Activated CD4-positive, alpha-beta T cell treated with anti-CD3 and anti-CD28 coated beads, Interleukin-2, amount 10 ng/mL, durations not matched to agents 7 days and 5 days (primary cell): ENCODE data around the gene SDE2. TPM values are rescaled to one million over a fixed set of nuclear protein-coding genes. Genes with fewer than 3 reads are reported as not detected.
"Not testable (repeated sequence)": the region's sequence is repeated elsewhere in the genome, so short reads cannot be mapped to it uniquely, and the experiment has no call there.

Experiments
- CTCF ChIA-PET: fragments of 350-600 bp; sonication (Branson Sonifier 250); formaldehyde crosslinking; loops from one replicate; lab custom pipeline; 2021; ENCODE audit warnings: antibody characterized with exemption; lab: Charles Lee
- POLR2A ChIA-PET: fragments of 350-600 bp; sonication (Branson Sonifier 250); formaldehyde crosslinking; loops from one replicate; lab custom pipeline; 2021; ENCODE audit warnings: antibody characterized with exemption; lab: Charles Lee
- DNase-seq: peaks from one replicate; pipeline ENCODE4 v3.0.0-alpha.2; 2020
- H3K27ac Mint-ChIP-seq: one replicate; pipeline ENCODE4 v1.8.0; 2021; ENCODE audit warnings: mild to moderate bottlenecking, moderate library complexity, mixed read lengths
- H3K27me3 Mint-ChIP-seq: one replicate; pipeline ENCODE4 v1.8.0; 2021; ENCODE audit warnings: mixed read lengths
- H3K36me3 Mint-ChIP-seq: one replicate; pipeline ENCODE4 v1.8.0; 2021; ENCODE audit warnings: low read depth, mixed read lengths
- H3K4me1 Mint-ChIP-seq: one replicate; pipeline ENCODE4 v1.8.0; 2021; ENCODE audit warnings: mixed read lengths
- H3K4me3 Mint-ChIP-seq: one replicate; pipeline ENCODE4 v1.8.0; 2021; ENCODE audit warnings: mild to moderate bottlenecking, moderate library complexity, mixed read lengths
- H3K9me3 Mint-ChIP-seq: one replicate; pipeline ENCODE4 v1.8.0; 2021; ENCODE audit warnings: mixed read lengths
- total RNA-seq, 2 experiments: library from RNA; stranded (reverse); gene quantifications; one replicate each; pipeline ENCODE4 v1.2.3, GENCODE V29; 2021

Gene SDE2
- total RNA-seq, 2 experiments from 2014 or later = 16.1 to 16.6 TPM

- no peaks in the 10 kb centered on the region for H3K9me3 Mint-ChIP-seq
- no peak overlapping the region for H3K4me3 Mint-ChIP-seq
- no peak overlapping the region for H3K27ac Mint-ChIP-seq
- ChIA-PET CTCF (interaction anchor here (0.6 to 1.3 kb wide), 4 partner anchors 24 to 467 kb away, joined by 3 to 6 read pairs (median 4); no protein-coding TSS in a partner anchor), POLR2A (interaction anchor here (0.6 kb wide), 1 partner anchor 227 kb away, joined by 4 read pairs; no protein-coding TSS in a partner anchor)
- H3K36me3 Mint-ChIP-seq = no peaks in the 10 kb centered on the region
- H3K4me1 Mint-ChIP-seq = peaks cover 4% of the 10 kb centered on the region
- DNase-seq = no peak
- H3K27me3 Mint-ChIP-seq = peaks cover 5% of the 10 kb centered on the region
Measured at GRCh38 chr1:226029093-226029496, 30.0 kb upstream of the SDE2 start.

DNA sequence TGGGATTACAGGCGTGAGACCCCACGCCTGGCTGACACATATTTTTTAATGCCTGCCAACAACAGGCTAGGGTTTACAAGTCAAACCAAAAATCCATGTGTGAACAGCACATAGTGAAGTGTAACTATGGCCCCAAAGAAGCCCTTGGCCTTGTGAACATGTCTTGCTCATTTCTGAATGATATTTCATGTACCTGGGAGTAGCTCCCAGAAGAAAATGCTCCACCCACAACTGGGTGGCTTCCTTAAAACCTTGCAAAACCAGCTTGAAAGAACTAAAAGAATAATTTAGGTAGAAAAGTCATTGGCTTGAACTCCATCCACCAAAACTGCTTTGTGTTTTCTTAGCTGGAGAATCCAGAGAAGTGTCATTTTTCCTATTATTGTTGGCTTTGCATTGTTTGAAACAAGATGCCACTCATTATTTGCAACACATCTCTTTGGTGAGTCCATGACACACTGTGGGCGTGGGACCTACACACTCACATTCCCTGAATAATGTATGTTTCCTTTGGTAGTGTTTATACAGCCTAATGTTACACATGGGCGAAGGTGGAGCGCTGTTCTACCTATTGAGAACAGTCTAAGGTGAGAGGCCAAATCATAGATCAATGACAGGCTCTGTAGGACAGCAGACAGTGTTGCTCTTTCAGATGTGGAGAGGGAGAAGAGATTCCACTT lies 28.5 kb upstream of the SDE2 start:
- Mint-ChIP-seq H3K4me1 (peaks cover 4% of the 10 kb centered on the region), H3K36me3 (no peaks in the 10 kb centered on the region), H3K4me3 (no peak overlapping the region), H3K27ac (no peak overlapping the region), H3K9me3 (no peaks in the 10 kb centered on the region), H3K27me3 (peaks cover 5% of the 10 kb centered on the region)
- CTCF ChIA-PET = interaction anchor here (1.1 kb wide), 1 partner anchor 9 kb away, joined by 3 read pairs; no protein-coding TSS in a partner anchor
- POLR2A ChIA-PET = no interaction called here
- no peak for DNase-seq

- Mint-ChIP-seq H3K27me3 (no peaks in the 10 kb centered on the region), H3K4me3 (no peak overlapping the region), H3K9me3 (no peaks in the 10 kb centered on the region), H3K27ac (no peak overlapping the region), H3K4me1 (peaks cover 4% of the 10 kb centered on the region), H3K36me3 (no peaks in the 10 kb centered on the region)
- ChIA-PET POLR2A (no interaction called here), CTCF (interaction anchor here (0.7 to 1.3 kb wide), 3 partner anchors 10 to 542 kb away, joined by 3 read pairs; no protein-coding TSS in a partner anchor)
- DNase-seq = no peak
Measured at GRCh38 chr1:226026833-226027232, 27.7 kb upstream of the SDE2 start.

GRCh38 chr1:226023735-226024134 lies 24.6 kb upstream of the SDE2 start:
- ChIA-PET POLR2A (interaction anchor here (0.6 kb wide), 1 partner anchor 18 kb away, joined by 3 read pairs; no protein-coding TSS in a partner anchor), CTCF (no interaction called here)
- DNase-seq = no peak
- Mint-ChIP-seq H3K9me3 (no peaks in the 10 kb centered on the region), H3K4me1 (peaks cover 4% of the 10 kb centered on the region), H3K27ac (no peak overlapping the region), H3K4me3 (no peak overlapping the region), H3K36me3 (no peaks in the 10 kb centered on the region), H3K27me3 (no peaks in the 10 kb centered on the region)

DNA sequence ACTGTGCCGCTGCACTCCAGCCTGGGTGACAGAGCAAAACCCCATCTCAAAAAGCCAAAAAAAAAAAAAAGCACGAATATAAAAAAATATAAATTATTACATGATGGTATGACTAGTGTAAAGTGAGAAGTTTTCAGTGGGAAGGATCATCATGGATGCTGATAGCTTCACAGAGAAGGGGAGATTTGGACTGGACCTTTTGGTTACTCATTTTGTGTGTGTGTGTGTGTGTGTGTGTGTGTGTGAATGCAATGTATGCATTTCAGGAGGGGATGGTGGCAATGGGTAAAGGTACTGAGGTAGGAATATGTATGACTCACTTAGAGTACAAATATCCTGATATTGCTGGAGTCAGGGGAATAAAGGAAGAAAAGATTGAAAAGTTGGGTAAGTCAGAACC lies 22.7 kb upstream of the SDE2 start:
- ChIA-PET POLR2A (no interaction called here), CTCF (interaction anchor here (0.6 kb wide), 1 partner anchor 19 kb away, joined by 3 read pairs; no protein-coding TSS in a partner anchor)
- H3K27ac Mint-ChIP-seq = no peak overlapping the region
- H3K4me1 Mint-ChIP-seq = peaks cover 2% of the 10 kb centered on the region
- H3K27me3 Mint-ChIP-seq = no peaks in the 10 kb centered on the region
- H3K36me3 Mint-ChIP-seq = no peaks in the 10 kb centered on the region
- no peaks in the 10 kb centered on the region for H3K9me3 Mint-ChIP-seq
- H3K4me3 Mint-ChIP-seq = no peak overlapping the region
- DNase-seq = no peak

DNA sequence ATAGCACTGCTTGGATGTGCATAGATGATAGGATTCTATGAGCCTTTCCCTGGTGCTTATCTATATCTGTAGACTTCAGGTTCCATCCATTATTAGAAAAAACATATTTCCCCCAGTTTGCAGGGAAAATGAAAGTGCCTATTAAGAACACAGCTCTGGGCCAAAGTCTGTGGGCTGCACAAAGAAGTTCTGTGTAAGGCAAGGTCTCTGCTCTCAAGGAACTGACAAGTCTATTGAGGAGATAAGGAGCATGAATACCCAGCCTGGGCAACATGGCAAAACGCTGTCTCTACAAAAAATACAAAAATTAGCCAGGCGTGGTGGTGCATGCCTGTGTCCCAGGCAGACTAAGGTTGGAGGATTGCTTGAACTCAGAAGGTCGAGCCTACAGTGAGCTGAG lies 22.3 kb upstream of the SDE2 start:
- Mint-ChIP-seq H3K4me1 (no peaks in the 10 kb centered on the region), H3K36me3 (no peaks in the 10 kb centered on the region), H3K9me3 (no peaks in the 10 kb centered on the region), H3K4me3 (no peak overlapping the region), H3K27ac (no peak overlapping the region), H3K27me3 (no peaks in the 10 kb centered on the region)
- CTCF ChIA-PET = interaction anchor here (0.6 kb wide), 1 partner anchor 20 kb away, joined by 3 read pairs; no protein-coding TSS in a partner anchor
- POLR2A ChIA-PET = no interaction called here
- no peak for DNase-seq

- no peak overlapping the region for H3K4me3 Mint-ChIP-seq
- H3K4me1 Mint-ChIP-seq = no peaks in the 10 kb centered on the region
- no peaks in the 10 kb centered on the region for H3K36me3 Mint-ChIP-seq
- no peak overlapping the region for H3K27ac Mint-ChIP-seq
- ChIA-PET CTCF (interaction anchor here (0.6 kb wide), 2 partner anchors 210 to 264 kb away, joined by 3 read pairs; partner anchors contain the start of gene EPHX1), POLR2A (no interaction called here)
- H3K9me3 Mint-ChIP-seq = no peaks in the 10 kb centered on the region
- no peaks in the 10 kb centered on the region for H3K27me3 Mint-ChIP-seq
- DNase-seq = no peak
Measured at GRCh38 chr1:226019572-226019971, 20.4 kb upstream of the SDE2 start.

- DNase-seq = no peak
- Mint-ChIP-seq H3K36me3 (no peaks in the 10 kb centered on the region), H3K4me1 (no peaks in the 10 kb centered on the region), H3K4me3 (no peak overlapping the region), H3K9me3 (no peaks in the 10 kb centered on the region), H3K27me3 (no peaks in the 10 kb centered on the region), H3K27ac (no peak overlapping the region)
- ChIA-PET CTCF (interaction anchor here (0.6 to 1.0 kb wide), 2 partner anchors 9 to 572 kb away, joined by 3 read pairs; no protein-coding TSS in a partner anchor), POLR2A (no interaction called here)
Measured at GRCh38 chr1:226017070-226017469, 17.9 kb upstream of the SDE2 start.

- Mint-ChIP-seq H3K27me3 (no peaks in the 10 kb centered on the region), H3K27ac (no peak overlapping the region), H3K4me3 (no peak overlapping the region), H3K9me3 (no peaks in the 10 kb centered on the region), H3K4me1 (peaks cover 7% of the 10 kb centered on the region), H3K36me3 (no peaks in the 10 kb centered on the region)
- CTCF ChIA-PET = no interaction called here
- DNase-seq = no peak
- POLR2A ChIA-PET = no interaction called here
Measured at GRCh38 chr1:226009650-226010044, 10.5 kb upstream of the SDE2 start.

- H3K27ac Mint-ChIP-seq, H3K27me3 Mint-ChIP-seq, H3K9me3 Mint-ChIP-seq, CTCF ChIA-PET, H3K4me3 Mint-ChIP-seq, POLR2A ChIA-PET, H3K36me3 Mint-ChIP-seq, DNase-seq: not testable (repeated sequence)
- H3K4me1 Mint-ChIP-seq = peaks cover 29% of the 10 kb centered on the region
Measured at GRCh38 chr1:226007126-226007892, 8.2 kb upstream of the SDE2 start.

GRCh38 chr1:226006686-226007085 lies 7.5 kb upstream of the SDE2 start:
- POLR2A ChIA-PET = no interaction called here
- no peak overlapping the region for H3K27ac Mint-ChIP-seq
- no peaks in the 10 kb centered on the region for H3K27me3 Mint-ChIP-seq
- no peaks in the 10 kb centered on the region for H3K9me3 Mint-ChIP-seq
- H3K4me1 Mint-ChIP-seq = peaks cover 35% of the 10 kb centered on the region
- no peaks in the 10 kb centered on the region for H3K36me3 Mint-ChIP-seq
- CTCF ChIA-PET = interaction anchor here (0.6 kb wide), 1 partner anchor 53 kb away, joined by 3 read pairs; no protein-coding TSS in a partner anchor
- DNase-seq = no peak
- no peak overlapping the region for H3K4me3 Mint-ChIP-seq

DNA sequence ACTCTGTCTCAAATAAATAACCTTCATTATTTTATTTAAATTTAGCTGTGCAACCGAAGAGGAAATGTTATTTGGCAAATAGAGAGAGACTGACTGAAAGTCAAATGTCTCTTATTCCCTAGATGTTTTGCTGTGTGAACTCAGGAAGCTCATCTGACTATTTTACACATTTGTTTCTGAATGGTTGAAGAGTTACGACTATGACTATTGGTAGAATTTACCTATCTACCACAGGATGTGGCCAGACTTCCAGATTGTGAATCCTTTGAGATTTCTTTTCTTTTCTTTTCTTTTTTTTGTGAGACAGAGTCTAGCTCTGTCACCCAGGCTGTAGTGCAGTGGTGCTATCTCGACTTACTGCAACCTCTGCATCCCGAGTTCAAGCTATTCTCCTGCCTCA lies 5.3 kb upstream of the SDE2 start:
- DNase-seq = no peak
- ChIA-PET CTCF (interaction anchor here (0.6 to 2.1 kb wide), 4 partner anchors 11 to 106 kb away, joined by 3 to 6 read pairs (median 4); no protein-coding TSS in a partner anchor), POLR2A (no interaction called here)
- Mint-ChIP-seq H3K4me3 (no peak overlapping the region), H3K27me3 (no peaks in the 10 kb centered on the region), H3K36me3 (peaks cover 2% of the 10 kb centered on the region), H3K9me3 (no peaks in the 10 kb centered on the region), H3K27ac (peak overlapping the region; percentile 10), H3K4me1 (peaks cover 50% of the 10 kb centered on the region)
